Skeletal muscle tissue (tissue), 4 donors: ENCODE results near the gene POFUT2. TPM values are rescaled to one million over a fixed set of nuclear protein-coding genes. Genes with fewer than 3 reads are reported as not detected.

Experiments
- H3K27ac ChIP-seq: one replicate; pipeline ENCODE4 v1.7.0; 2013; ENCODE audit warnings: mild to moderate bottlenecking, low read depth, low read length, inconsistent platforms
- H3K27me3 ChIP-seq, 3 donors: one replicate each; pipeline ENCODE4 v1.7.0; 2013; ENCODE audit warnings: low read length in 3 of 3; ENCODE audit not compliant: control insufficient read depth in 3 of 3, insufficient read depth in 3 of 3
- H3K36me3 ChIP-seq, 3 donors: one replicate each; pipeline ENCODE4 v1.7.0; 2013; ENCODE audit warnings: low read length in 3 of 3; ENCODE audit not compliant: control insufficient read depth in 3 of 3, insufficient read depth in 3 of 3
- H3K4me1 ChIP-seq, 3 donors: one replicate each; pipeline ENCODE4 v1.7.0; 2013; ENCODE audit warnings: low read length in 3 of 3, mild to moderate bottlenecking in 3 of 3; ENCODE audit not compliant: control insufficient read depth in 3 of 3, insufficient read depth in 3 of 3
- H3K4me3 ChIP-seq, 3 donors: one replicate each; pipeline ENCODE4 v1.7.0; 2013; ENCODE audit warnings: low read length in 3 of 3
- H3K9ac ChIP-seq, 3 donors: one replicate each; pipeline ENCODE4 v1.7.0; 2013; ENCODE audit warnings: low read length in 3 of 3, mild to moderate bottlenecking in 3 of 3, moderate library complexity in 2 of 3, low read depth in 1 of 3
- H3K9me3 ChIP-seq, 3 donors: one replicate each; pipeline ENCODE4 v1.7.0; 2013; ENCODE audit warnings: low read length in 3 of 3; ENCODE audit not compliant: control insufficient read depth in 3 of 3
- total RNA-seq: library from RNA; depleted of rRNA; stranded (reverse); fragments of >200 nt; gene quantifications from one replicate; pipeline ENCODE4 v1.2.3, GENCODE V29; 2014
- donor health status: Osteomylitis.

The POFUT2 gene
- total RNA-seq, 1 donor from 2014 or later, result 18.3 TPM

DNA sequence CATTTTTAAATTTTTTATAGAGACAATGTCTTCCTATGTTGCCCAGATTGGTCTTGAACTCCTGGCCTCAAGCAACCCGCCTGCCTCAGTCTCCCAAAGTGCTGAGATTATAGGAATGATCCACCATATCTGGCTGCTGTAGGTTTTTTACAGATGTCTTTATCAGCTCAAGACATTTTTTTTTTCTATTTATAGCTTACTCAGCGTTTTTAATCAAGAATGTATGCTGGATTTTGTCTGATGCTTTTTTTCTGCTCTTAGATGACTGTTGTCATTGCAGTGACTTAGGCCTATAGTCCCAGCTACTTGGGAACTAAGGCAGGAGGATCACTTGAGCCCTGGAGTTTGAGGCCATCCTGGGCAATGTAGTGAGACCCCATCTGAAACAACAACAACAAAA, 72.5 kb downstream of the POFUT2 start:
- H3K27ac ChIP-seq, result no peak overlapping the region

More for the DNA sequence above, 72.5 kb downstream of the POFUT2 start:
- Histone ChIP-seq H3K9ac (no peak overlapping the region), H3K9me3 (no peaks in the 10 kb centered on the region), H3K27me3 (no peaks in the 10 kb centered on the region), H3K4me3 (no peak overlapping the region), H3K36me3 (peaks cover 9 to 26% (median 11%) of the 10 kb centered on the region in 3 donors), H3K4me1 (peaks cover 0 to 3% (median 0%) of the 10 kb centered on the region in 3 donors)

Other genes with a start within 250 kb of the POFUT2 start
- gene ADARB1, start 213.3 kb downstream of the POFUT2 start, total RNA-seq, result 16.2 TPM
- 59.0 TPM for gene COL18A1, start 117.3 kb upstream of the POFUT2 start, total RNA-seq